NCI-H128 (cell line): ENCODE measurements around the gene CRYBB3.
"Not testable (repeated sequence)": the region's sequence is repeated elsewhere in the genome, so short reads cannot be mapped to it uniquely, and the experiment has no call there.

Source experiments
- DNase-seq: peaks from one replicate; lab custom pipeline; 2025; ENCODE audit not compliant: unreplicated experiment; lab: John Stamatoyannopoulos, UW

CRYBB3 gene

DNA sequence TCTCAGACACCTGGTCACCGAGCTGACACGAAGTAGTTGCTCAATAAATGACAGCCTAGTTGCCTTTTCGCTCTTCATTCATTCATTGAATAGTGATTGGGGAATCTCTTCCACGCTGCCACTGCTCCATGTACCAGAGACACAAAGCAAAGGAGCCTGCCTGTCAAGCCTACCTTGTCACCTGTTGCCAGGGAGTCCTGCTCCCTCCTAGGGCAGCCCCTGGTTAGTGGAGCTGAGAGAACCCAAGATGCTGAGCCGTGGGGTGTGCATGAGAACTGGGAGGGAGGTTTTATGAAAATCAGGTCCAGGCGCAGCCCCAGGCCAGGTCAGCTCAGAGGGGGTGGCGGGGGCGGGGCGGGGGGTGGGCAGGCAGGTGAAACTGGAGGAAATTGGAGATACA is 38.4 kb downstream of the CRYBB3 start:
- not testable (repeated sequence) for DNase-seq

GRCh38 chr22:25255169-25255568 is 55.5 kb downstream of the CRYBB3 start:
- not testable (repeated sequence) for DNase-seq
